Pancreas (tissue), 10 donors: ENCODE results near the gene XYLT1. TPM values are rescaled to one million over a fixed set of nuclear protein-coding genes. Genes with fewer than 3 reads are reported as not detected.

Experiments
- ATAC-seq, 4 donors: fragments of 200-7000 bp; cut with Tn5 transposase; one replicate each; pipeline versions ENCODE4 v1.8.0 to v1.9.1; 2020; ENCODE audit warnings: mild to moderate bottlenecking in 4 of 4, moderate library complexity in 4 of 4
- DNase-seq, 6 donors: peaks; one replicate each; pipeline ENCODE4 v3.0.0-alpha.2; 2020
- FAIRE-seq: peaks from 2 replicates; lab custom pipeline; 2012; peaks lifted over from hg19 to GRCh38; lab: Jason Lieb, UNC
- H3K27ac ChIP-seq, 4 donors: fragments of 200-600 bp; sonication (generic); 1 replicate in 3 of 4; 2 replicates in 1 of 4; pipeline versions ENCODE4 v1.5.0 to v1.8.0; 2020
- H3K27me3 ChIP-seq, 4 donors: fragments of 200-600 bp; one replicate each; pipeline ENCODE4 v1.8.0; 2021
- H3K36me3 ChIP-seq, 3 donors: fragments of 200-600 bp; sonication (generic) in 1 of 3; one replicate each; pipeline versions ENCODE4 v1.5.0 to v1.8.0; 2020 to 2021
- H3K4me1 ChIP-seq, 3 donors: fragments of 200-600 bp; one replicate each; pipeline ENCODE4 v1.8.0; 2021
- H3K4me3 ChIP-seq, 4 donors: fragments of 200-600 bp; sonication (generic) in 2 of 4; one replicate each; pipeline versions ENCODE4 v1.5.0 to v1.8.0; 2020 to 2021
- H3K9me3 ChIP-seq, 4 donors: fragments of 200-600 bp; one replicate each; pipeline ENCODE4 v1.8.0; 2021
- WGBS, 2 donors: extraction: QIAGEN DNeasy Blood & Tissue Kit; methylation state at CpG; one replicate each; pipeline ENCODE4 v1.1.7; 2013; 5-methylcytosine and 5-hydroxymethylcytosine counted together
- intact Hi-C, 3 donors: fragments of 100-400 bp; cut with DNase I; formaldehyde crosslinking; loops; one replicate each; pipeline versions ENCODE4 v1.11.1 to v1.14.2; 2022
- polyA plus RNA-seq, 2 donors: library from polyadenylated mRNA; stranded (reverse); fragments of 200-250 nt; gene quantifications; one replicate each; pipeline ENCODE4 v1.2.3, GENCODE V29; 2013
- total RNA-seq, 6 donors: library from RNA; stranded (reverse); fragmentation: NEBNext Ultra II Directional in 4 of 6; extraction: Animal tissue kit (Norgen Biotek cat#: 25700) in 4 of 6; gene quantifications; one replicate each; pipeline versions ENCODE4 v1.2.1 to v1.2.4, GENCODE V29; 2021 to 2023
- TF ChIP-seq, protein P1 (sequence below), 4 donors: fragments of 200-600 bp; sonication (generic) in 3 of 4; IDR thresholded peaks; one replicate each; pipeline versions ENCODE4 v1.5.0 to v1.8.0; 2021; ENCODE audit warnings: antibody characterized with exemption in 4 of 4
- donor health status: healthy with polysubstance abuse.
- donor health status: DM: no; HTN: no; CAD: no; lungs with moderate emphysema.
- donor health status: DM: no; HTN: no; CAD: no.
- donor health status: control.
- donor health status: control.
- donor health status: Bipolar disorder and iron deficiency.
- donor health status: DM: yes; HTN: yes; CAD: no.
- donor health status: DM: no; HTN: no; CAD: no.
- donor health status: DM: no; HTN: no; CAD: no.
- donor health status: DM: yes; HTN: yes; CAD: no.

The XYLT1 gene
- total and polyA plus RNA-seq, 8 donors = 1.6 to 8.2 (median 4.6) TPM

- DNase-seq (no peak), ATAC-seq (no peak), FAIRE-seq (no peak)
- 26 to 32% methylated on average over 2 of the region's 2 CpGs for WGBS, 2 donors
- Histone ChIP-seq H3K4me3 (no peak overlapping the region), H3K27ac (no peak overlapping the region), H3K27me3 (no peaks in the 10 kb centered on the region), H3K36me3 (no peaks in the 10 kb centered on the region), H3K9me3 (no peaks in the 10 kb centered on the region), H3K4me1 (no peaks in the 10 kb centered on the region)
- intact Hi-C loops = no loop called here
- TF ChIP-seq, protein P1, sequence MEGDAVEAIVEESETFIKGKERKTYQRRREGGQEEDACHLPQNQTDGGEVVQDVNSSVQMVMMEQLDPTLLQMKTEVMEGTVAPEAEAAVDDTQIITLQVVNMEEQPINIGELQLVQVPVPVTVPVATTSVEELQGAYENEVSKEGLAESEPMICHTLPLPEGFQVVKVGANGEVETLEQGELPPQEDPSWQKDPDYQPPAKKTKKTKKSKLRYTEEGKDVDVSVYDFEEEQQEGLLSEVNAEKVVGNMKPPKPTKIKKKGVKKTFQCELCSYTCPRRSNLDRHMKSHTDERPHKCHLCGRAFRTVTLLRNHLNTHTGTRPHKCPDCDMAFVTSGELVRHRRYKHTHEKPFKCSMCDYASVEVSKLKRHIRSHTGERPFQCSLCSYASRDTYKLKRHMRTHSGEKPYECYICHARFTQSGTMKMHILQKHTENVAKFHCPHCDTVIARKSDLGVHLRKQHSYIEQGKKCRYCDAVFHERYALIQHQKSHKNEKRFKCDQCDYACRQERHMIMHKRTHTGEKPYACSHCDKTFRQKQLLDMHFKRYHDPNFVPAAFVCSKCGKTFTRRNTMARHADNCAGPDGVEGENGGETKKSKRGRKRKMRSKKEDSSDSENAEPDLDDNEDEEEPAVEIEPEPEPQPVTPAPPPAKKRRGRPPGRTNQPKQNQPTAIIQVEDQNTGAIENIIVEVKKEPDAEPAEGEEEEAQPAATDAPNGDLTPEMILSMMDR (IDR thresholded peaks at IDR 0.05) = no peak
Measured at GRCh38 chr16:17084130-17084529, 386.6 kb downstream of the XYLT1 start.

DNA sequence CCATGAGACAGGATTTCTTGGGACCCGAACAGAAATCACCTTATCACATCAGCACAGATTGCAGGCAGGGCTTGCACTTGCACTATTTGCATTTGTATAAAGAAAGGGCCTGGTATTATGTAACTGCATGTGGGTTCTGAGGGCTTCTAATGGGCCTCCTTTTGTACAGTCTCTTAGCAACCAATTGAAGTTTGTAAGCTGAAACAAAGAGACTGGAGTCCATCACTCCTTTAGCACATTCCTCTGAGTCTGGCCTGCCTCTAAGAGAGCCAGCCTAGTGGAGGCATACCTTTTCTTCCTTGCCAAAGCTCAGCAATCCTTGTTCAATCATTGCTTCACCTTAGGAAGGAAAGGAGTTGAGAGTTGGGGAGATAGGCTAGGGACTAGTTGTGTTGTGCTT is 387.1 kb downstream of the XYLT1 start:
- TF ChIP-seq, protein P1 (IDR thresholded peaks at IDR 0.05) = no peak
- Histone ChIP-seq H3K27ac (no peak overlapping the region), H3K4me3 (no peak overlapping the region), H3K27me3 (no peaks in the 10 kb centered on the region), H3K4me1 (no peaks in the 10 kb centered on the region), H3K36me3 (no peaks in the 10 kb centered on the region), H3K9me3 (no peaks in the 10 kb centered on the region)
- no peak for DNase-seq
- no peak for ATAC-seq
- FAIRE-seq = no peak
- 0 to 13% methylated on average over 1 of the region's 1 CpG for WGBS, 2 donors
- intact Hi-C loops = no loop called here

DNA sequence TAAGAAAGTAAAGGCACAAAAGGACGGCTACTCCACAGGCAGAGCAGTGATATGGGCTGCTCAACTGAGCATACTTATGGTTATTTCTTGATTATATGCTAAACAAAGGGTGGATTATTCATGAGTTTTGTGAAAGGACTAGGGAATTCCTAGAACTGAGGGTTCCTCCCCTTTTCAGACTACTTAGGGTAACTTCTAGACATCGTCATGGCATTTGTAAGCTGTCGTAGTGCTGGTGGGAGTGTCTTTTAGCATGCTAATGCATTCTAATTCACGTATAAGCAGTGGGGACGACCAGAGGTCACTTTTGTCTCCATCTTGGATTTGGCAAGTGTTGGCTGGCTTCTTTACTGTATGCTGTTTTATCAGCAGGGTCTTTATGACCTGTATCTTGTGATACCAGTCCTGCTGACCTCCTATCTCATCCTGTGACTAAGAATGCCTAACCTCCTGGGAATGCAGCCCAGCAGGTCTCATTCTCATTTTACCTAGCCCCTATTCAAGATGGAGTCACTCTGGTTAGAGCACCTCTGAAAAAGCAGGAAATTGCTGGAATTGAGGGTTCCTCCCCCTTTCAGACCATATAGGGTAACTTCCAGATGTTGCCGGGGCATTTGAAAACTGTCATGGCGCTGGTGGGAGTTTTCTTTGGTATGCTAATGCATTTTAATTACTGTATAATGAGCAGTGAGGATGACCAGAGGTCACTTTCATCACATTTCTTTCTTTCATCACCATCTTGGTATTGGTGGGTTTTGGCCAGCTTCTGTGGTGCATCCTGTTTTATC is 388.5 kb downstream of the XYLT1 start:
- no peaks in the 10 kb centered on the region for H3K36me3 ChIP-seq
- no peak overlapping the region for H3K27ac ChIP-seq
- intact Hi-C loops = no loop called here
- H3K27me3 ChIP-seq = no peaks in the 10 kb centered on the region
- no peak for DNase-seq
- H3K4me3 ChIP-seq = no peak overlapping the region
- ATAC-seq = no peak
- TF ChIP-seq, protein P1 (IDR thresholded peaks at IDR 0.05) = no peak
- FAIRE-seq = no peak
- H3K9me3 ChIP-seq = no peaks in the 10 kb centered on the region
- WGBS, 2 donors = 61 to 62% methylated on average over 7 of the region's 7 CpGs
- H3K4me1 ChIP-seq = no peaks in the 10 kb centered on the region

DNA sequence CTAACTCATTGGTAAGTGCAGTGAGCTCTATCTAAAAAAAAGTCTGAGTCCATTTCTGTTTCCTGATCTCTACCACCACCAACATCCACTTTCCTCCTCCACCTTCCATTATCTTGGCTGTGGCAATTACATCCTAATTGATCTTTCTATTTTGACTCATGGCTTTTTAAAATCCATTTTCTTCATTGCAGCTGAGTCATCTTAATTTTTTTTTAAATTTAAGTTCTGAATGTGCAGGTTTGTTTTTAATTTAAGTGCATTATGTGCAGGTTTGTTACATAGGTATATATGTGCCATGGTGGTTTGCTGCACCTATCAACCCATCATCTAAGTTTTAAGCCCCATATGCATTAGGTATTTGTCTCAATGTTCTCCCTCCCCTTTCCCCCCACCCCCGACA is 390.7 kb downstream of the XYLT1 start:
- no peaks in the 10 kb centered on the region for H3K27me3 ChIP-seq
- H3K27ac ChIP-seq = no peak overlapping the region
- DNase-seq (no peak), ATAC-seq (no peak), FAIRE-seq (no peak)
- no peaks in the 10 kb centered on the region for H3K9me3 ChIP-seq
- H3K4me1 ChIP-seq = no peaks in the 10 kb centered on the region
- TF ChIP-seq, protein P1 (IDR thresholded peaks at IDR 0.05) = no peak
- 42 to 70% methylated on average over 1 of the region's 1 CpG for WGBS, 2 donors
- H3K36me3 ChIP-seq = no peaks in the 10 kb centered on the region
- intact Hi-C loops = no loop called here
- H3K4me3 ChIP-seq = no peak overlapping the region

DNA sequence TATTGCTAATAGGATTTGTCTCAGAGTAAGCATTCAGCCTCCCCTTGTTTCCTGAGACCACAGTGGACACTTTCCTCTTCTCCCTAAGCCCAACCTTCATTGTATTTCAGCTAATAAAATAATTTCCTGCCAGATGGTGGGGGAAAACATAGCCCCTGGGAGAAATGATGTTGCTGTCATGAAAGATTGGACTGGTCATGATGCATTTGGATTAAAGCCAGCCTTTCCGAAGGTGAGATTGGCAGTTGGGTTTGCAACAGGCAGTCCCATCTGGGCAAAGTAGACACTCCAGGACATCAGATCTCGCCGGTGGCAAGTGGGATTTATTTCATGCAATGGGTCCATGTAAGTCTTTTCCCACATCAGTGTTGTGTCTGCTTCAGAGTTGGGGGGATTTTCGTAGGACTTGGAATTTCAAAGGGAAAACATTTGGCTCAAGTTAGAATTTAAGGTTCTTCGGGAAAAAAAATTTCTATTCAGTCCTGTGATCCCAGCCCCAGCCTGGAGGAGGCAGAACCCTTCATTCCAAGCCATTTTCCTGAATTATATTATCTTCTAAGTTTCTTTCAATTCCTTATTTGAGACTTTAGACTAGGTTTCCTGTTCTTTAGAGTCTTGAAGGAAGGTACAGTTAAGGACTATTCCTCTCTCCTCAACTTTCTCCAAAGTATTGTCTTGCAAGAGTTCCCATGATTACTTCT is 391.7 kb downstream of the XYLT1 start:
- no peak for ATAC-seq
- Histone ChIP-seq H3K4me3 (no peak overlapping the region), H3K36me3 (no peaks in the 10 kb centered on the region), H3K9me3 (no peaks in the 10 kb centered on the region), H3K4me1 (no peaks in the 10 kb centered on the region), H3K27me3 (no peaks in the 10 kb centered on the region), H3K27ac (no peak overlapping the region)
- intact Hi-C loops = no loop called here
- FAIRE-seq = no peak
- DNase-seq = no peak
- TF ChIP-seq, protein P1 (IDR thresholded peaks at IDR 0.05) = no peak
- 42 to 50% methylated on average over 5 of the region's 5 CpGs for whole genome bisulfite sequencing, 2 donors
